Measurements from ENCODE around the gene SP100. TPM values are rescaled to one million over a fixed set of nuclear protein-coding genes. Genes with fewer than 3 reads are reported as not detected.
"Not testable (repeated sequence)": the region's sequence is repeated elsewhere in the genome, so short reads cannot be mapped to it uniquely, and the experiment has no call there.

SP100 gene
- total RNA-seq, 1 donor from 2014 or later: 120 TPM

DNA sequence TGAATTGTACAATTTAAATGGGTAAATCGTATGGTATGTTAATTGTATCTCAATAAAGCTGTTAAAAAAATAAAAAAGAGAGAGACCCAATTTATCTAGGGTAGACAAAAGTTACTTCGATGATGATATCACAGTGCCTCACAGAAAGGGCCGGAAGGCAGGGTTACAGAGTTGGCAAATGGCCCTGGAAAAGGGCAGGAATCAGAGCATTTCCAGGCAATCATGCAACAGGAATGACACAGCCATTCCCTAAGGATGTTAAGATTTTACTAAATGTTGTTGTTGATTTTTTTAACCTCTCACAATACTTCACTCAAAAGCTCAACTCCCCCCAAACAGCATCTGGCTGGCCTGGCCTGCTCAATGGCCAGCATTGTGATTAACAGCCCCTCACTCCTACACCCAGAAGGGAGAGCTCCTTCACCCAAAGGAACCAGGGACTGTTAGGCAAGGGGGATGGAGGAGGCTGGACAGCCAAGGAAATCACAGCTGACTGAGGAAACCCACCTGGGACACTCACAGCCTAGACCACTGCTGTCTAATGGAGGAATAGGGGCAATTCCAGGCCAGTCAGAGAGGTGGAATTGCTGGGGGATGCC is 7.7 kb upstream of the SP100 start:
- peaks cover 5% of the 10 kb centered on the region for H3K36me3 Mint-ChIP-seq (ENCODE audit: unreplicated experiment)
- peak; percentile 60 for DNase-seq (ENCODE audit: extremely low spot score, unreplicated experiment)
- H3K9me3 Mint-ChIP-seq (ENCODE audit: unreplicated experiment): no peaks in the 10 kb centered on the region
- no peak overlapping the region for H3K4me3 Mint-ChIP-seq (ENCODE audit: unreplicated experiment)
- TF ChIP-seq, protein P1, sequence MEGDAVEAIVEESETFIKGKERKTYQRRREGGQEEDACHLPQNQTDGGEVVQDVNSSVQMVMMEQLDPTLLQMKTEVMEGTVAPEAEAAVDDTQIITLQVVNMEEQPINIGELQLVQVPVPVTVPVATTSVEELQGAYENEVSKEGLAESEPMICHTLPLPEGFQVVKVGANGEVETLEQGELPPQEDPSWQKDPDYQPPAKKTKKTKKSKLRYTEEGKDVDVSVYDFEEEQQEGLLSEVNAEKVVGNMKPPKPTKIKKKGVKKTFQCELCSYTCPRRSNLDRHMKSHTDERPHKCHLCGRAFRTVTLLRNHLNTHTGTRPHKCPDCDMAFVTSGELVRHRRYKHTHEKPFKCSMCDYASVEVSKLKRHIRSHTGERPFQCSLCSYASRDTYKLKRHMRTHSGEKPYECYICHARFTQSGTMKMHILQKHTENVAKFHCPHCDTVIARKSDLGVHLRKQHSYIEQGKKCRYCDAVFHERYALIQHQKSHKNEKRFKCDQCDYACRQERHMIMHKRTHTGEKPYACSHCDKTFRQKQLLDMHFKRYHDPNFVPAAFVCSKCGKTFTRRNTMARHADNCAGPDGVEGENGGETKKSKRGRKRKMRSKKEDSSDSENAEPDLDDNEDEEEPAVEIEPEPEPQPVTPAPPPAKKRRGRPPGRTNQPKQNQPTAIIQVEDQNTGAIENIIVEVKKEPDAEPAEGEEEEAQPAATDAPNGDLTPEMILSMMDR (IDR thresholded peaks at IDR 0.05): no peak
- H3K27me3 Mint-ChIP-seq (ENCODE audit: unreplicated experiment): no peaks in the 10 kb centered on the region
- H3K4me1 Mint-ChIP-seq (ENCODE audit: unreplicated experiment): peaks cover 24% of the 10 kb centered on the region
- peak overlapping the region; percentile 67 for H3K27ac Mint-ChIP-seq (ENCODE audit: unreplicated experiment)

DNA sequence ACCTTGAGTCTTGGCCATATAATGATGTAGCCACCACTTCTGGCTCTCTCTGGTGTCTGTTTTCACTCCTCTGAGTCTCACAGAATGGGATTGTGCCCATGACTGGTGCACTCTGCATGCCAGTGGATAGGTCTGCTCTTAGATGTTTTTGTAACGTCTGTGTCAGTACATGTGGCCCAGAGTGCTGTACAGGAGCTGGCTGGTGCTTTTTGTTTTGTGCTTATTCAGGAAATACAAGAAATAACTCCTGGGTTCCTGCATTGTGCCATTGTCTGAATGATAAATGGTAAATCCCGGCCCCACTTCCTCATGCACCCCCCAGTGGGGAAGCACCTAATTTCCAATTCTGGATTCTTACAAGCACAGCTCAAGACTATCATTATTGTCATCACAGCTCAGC is 6.7 kb upstream of the SP100 start:
- H3K4me3 Mint-ChIP-seq (ENCODE audit: unreplicated experiment); H3K9me3 Mint-ChIP-seq (ENCODE audit: unreplicated experiment); H3K27me3 Mint-ChIP-seq (ENCODE audit: unreplicated experiment); H3K36me3 Mint-ChIP-seq (ENCODE audit: unreplicated experiment); DNase-seq (ENCODE audit: extremely low spot score, unreplicated experiment): not testable (repeated sequence)
- H3K4me1 Mint-ChIP-seq (ENCODE audit: unreplicated experiment): peaks cover 29% of the 10 kb centered on the region
- H3K27ac Mint-ChIP-seq (ENCODE audit: unreplicated experiment): peak overlapping the region; percentile 9

DNA sequence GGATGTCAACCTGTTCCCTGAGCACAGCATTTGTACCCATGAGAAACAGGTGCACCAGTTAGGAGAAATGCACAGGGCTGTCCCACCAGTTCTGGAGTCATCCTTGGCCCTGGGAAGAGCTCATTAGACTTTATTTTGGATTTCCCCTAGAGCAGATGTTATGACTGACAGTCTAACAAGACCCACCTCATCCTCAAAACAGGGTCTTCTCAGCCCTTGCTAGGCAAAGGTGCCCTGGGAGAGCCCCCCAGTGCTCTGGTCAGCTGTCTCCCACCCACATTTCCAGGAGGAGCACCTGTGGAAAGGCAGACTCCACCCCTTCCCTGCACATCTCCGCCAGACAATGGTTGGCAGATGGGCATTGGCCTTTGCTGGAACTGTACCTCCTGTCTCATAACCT is 5.7 kb upstream of the SP100 start:
- no peak overlapping the region for H3K4me3 Mint-ChIP-seq (ENCODE audit: unreplicated experiment)
- peak; percentile 65 for DNase-seq (ENCODE audit: extremely low spot score, unreplicated experiment)
- no peaks in the 10 kb centered on the region for H3K9me3 Mint-ChIP-seq (ENCODE audit: unreplicated experiment)
- no peaks in the 10 kb centered on the region for H3K36me3 Mint-ChIP-seq (ENCODE audit: unreplicated experiment)
- TF ChIP-seq, protein P1 (IDR thresholded peaks at IDR 0.05): no peak
- H3K4me1 Mint-ChIP-seq (ENCODE audit: unreplicated experiment): peaks cover 37% of the 10 kb centered on the region
- H3K27me3 Mint-ChIP-seq (ENCODE audit: unreplicated experiment): no peaks in the 10 kb centered on the region
- H3K27ac Mint-ChIP-seq (ENCODE audit: unreplicated experiment): no peak overlapping the region

DNA sequence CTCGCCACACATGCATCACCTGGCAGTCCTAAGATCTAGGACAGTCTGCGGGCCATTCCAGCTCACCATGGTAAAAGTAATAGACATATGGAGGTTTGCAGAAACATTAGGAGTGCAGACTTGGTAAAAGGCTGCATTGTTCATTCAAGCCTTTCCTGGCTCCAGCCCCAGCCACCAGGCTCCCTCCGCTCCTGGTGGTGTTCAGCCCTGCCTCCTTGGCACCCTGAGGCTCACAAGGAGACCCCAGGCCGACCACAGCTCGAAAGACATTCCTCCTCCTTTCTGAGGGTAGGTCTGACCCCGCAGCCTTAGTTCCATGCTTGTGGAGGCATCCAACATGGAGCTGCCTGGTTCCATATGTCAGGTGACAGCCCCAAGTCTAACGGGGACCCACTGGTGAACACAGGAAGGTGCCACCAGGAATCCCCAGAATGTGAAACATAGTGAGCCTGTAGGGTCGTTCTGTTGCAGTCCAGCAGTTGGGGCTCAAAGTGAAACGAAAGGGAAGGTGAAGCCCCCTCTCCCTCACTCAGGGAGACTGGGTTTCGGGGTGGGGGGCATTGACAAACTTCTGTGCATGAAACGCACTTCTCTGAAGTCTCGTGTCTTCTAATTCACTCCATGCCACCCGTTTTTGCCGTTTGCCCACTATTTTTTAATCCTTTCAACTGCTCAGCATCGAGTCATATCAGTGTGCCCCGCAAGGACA is 5.0 kb upstream of the SP100 start:
- Mint-ChIP-seq H3K4me3 (ENCODE audit: unreplicated experiment) (peak overlapping the region; percentile 96), H3K36me3 (ENCODE audit: unreplicated experiment) (no peaks in the 10 kb centered on the region), H3K27ac (ENCODE audit: unreplicated experiment) (peak overlapping the region; percentile 99), H3K27me3 (ENCODE audit: unreplicated experiment) (no peaks in the 10 kb centered on the region), H3K4me1 (ENCODE audit: unreplicated experiment) (peaks cover 44% of the 10 kb centered on the region), H3K9me3 (ENCODE audit: unreplicated experiment) (no peaks in the 10 kb centered on the region)
- TF ChIP-seq, protein P1 (IDR thresholded peaks at IDR 0.05): no peak
- DNase-seq (ENCODE audit: extremely low spot score, unreplicated experiment): peak; percentile 49

DNA sequence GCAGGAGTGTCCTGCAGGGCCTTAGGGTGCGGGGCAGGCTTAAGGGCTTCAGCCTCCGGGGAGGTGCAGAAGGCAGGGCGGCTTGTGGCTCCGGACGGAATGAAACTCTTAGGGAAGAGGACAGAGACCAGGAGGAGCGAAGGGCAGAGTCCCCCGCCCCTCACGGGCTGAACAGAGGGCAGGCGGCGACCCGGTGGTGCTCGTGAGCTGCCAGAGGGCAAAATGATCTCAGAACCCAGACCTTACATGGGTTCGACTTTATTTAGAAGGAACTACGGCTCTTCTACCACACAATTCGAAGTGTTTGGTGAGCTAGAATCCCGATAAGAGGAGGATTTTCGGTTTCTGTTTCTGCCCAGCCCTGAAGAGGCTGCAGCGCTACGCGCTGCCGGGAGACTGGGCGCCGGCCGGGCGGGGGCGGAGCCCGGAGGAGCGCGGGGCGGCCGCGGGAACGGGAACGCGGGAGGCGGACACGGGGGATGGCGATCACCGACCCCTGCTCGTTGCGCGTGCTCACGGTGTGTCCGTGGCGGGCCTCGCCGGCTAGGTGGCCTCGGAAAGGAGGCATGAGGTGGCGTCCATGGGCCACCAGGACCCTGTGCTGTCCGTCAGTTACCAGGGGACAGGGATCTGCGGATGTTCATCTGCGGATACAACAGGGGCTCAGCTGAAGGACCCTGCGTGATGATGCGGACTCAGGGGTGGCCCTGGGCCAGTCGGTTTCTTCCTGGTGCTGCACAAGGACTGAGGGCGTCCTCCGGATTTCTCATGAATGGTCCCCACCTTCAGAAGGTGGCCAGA is 4.2 kb upstream of the SP100 start:
- peak overlapping the region; percentile 96 for H3K4me3 Mint-ChIP-seq (ENCODE audit: unreplicated experiment)
- peaks cover 46% of the 10 kb centered on the region for H3K4me1 Mint-ChIP-seq (ENCODE audit: unreplicated experiment)
- H3K27me3 Mint-ChIP-seq (ENCODE audit: unreplicated experiment): no peaks in the 10 kb centered on the region
- DNase-seq (ENCODE audit: extremely low spot score, unreplicated experiment): peak; percentile 87
- H3K36me3 Mint-ChIP-seq (ENCODE audit: unreplicated experiment): no peaks in the 10 kb centered on the region
- TF ChIP-seq, protein P1 (IDR thresholded peaks at IDR 0.05): no peak
- no peaks in the 10 kb centered on the region for H3K9me3 Mint-ChIP-seq (ENCODE audit: unreplicated experiment)
- peak overlapping the region; percentile 99 for H3K27ac Mint-ChIP-seq (ENCODE audit: unreplicated experiment)
